Glomerular visceral epithelial cell (primary cell): ENCODE data around the gene PNMA6F.

ENCODE experiments used
- DNase-seq: peaks from one replicate; pipeline ENCODE4 v3.0.0-alpha.2; 2016; ENCODE audit errors: extremely low spot score

PNMA6F gene

DNA sequence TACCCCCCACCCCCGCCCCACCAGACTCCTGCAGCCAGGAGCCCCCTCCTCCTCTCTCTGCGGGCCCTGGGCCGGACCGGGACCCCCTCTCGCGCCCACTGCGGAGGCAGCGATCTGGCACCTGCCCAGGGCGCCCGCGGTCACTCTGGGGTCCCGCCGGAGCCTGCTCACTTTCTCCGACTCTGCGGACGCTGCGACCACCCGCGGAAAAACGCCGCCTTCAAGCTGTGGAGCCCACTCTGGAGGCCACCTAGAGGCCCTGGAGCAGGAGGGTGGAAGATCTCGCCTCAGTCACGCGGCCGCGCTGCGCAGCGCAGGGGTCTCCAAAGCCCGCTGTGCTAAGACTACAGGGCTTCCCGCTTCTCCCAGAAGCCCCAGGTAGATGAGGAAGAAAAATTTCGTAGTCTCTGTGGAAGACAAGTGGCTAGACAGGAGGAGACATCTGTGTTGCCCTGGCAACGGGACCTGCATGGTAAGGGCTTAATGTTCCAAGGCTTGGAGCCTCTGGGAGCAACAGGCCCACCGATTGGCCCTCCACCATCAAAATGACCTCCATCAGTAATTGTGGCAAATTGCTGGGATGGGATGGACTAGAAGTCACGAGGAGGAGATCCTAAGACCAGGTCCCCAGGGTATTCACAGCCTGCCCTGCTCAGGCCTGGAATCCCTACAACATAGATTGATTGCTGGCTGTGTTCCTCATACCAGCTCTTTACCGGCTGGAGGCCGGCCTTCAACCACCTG is at the start of gene PNMA6F:
Gene PNMA6F, minus strand, starts transcription at position 387 of the 744 bp plus-strand sequence. CDS start 1,093 bp downstream, outside the sequence.
- DNase-seq = no peak

GRCh38 chrX:153371256-153371655 is 49.7 kb upstream of the PNMA6F start:
- no peak for DNase-seq

GRCh38 chrX:153370293-153371055 is 48.9 kb upstream of the PNMA6F start:
- no peak for DNase-seq

DNA sequence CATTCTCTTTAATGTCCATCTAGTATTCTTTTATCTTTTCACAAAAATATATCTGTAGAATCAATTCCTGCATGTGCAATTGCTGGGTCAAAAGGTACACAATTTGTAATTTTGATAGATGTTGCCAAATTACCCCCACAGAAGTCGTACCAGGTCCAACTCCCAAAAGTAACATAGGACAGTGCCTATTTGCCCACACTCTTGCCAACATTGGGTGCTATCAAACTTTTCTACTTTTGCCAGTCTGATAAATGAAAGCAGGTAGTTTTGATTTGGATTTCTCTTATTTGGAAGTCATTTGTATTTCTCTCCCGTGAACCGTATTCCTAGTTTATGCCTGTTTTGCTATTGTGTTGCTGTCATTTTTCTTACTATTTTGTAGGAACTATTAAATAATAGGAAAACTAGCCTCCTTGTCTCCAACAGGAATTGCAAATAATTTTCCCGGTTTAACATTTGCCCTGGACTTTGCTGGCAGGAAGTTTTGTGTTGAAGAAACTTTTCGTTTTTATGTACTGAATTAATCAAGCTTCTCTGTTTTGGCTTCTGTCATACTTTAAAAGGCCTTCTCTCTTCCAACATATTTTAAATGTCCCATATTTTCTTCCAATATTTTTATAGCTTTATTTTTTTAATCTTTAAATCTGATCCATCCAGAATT is 45.4 kb upstream of the PNMA6F start:
- no peak for DNase-seq

GRCh38 chrX:153366119-153366518 is 44.6 kb upstream of the PNMA6F start:
- no peak for DNase-seq

GRCh38 chrX:153365670-153366069 is 44.1 kb upstream of the PNMA6F start:
- no peak for DNase-seq

- DNase-seq = no peak
Observed at GRCh38 chrX:153361781-153362397, 40.3 kb upstream of the PNMA6F start.

- DNase-seq = no peak
Observed at GRCh38 chrX:153357877-153358276, 36.3 kb upstream of the PNMA6F start.

DNA sequence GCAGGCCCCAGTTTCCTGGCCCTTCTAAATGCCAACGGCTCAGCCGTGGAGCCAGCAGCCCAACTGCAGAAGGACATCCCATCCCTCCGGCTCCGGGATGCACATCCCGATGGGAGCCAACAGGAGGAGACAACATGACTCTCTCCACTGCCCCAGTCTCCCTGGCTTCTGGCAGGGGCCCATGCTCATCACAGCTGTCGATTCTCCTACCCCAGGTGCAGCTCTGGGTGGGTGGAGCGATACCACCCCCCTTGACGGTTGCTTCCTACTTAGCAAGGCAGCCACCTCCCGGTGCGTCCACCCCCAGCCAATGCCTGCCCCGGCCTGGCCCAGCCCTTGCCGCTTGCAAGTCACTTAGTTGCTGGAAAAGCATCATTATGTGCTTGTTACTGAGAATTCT is 31.8 kb upstream of the PNMA6F start:
- no peak for DNase-seq

DNA sequence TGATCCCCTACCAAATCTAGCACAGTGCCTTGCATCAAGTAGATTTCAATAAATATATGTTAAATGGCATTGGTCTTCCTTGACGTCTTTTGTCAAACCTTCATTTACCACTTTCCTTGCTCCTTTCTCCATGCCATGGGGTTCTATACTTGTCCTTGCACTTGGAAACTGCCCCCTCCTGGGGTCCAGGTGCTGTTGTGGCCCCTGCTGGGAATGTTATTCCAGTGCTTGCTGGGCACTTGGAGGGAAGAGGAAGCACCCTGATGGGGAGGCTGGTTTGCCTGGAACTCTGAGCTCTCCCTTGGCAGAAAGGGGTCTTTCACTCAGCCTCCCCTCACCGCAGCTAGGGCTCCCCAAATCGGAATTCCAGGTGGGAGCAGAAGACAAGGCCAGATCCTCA is 31.3 kb upstream of the PNMA6F start:
- DNase-seq = no peak

DNA sequence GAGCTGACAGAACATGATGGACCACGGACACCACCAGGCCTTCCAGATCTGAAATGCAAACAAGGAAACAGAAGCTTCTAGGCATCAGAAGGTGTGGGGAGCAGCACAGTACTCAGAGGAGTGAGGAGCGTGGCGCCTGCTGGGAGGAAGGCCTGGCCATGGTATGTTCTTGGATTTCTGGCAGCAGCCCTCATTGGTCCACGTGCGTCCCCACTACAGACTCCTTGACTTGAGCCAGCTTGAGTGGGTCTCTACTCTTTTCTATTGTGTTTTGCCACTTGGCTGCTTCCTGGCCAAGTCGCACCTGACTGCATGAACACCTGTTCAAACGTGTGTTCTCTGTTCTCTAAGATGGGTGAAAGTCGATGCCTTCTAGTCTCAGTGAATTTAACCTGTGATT is 30.4 kb upstream of the PNMA6F start:
- DNase-seq = no peak

DNA sequence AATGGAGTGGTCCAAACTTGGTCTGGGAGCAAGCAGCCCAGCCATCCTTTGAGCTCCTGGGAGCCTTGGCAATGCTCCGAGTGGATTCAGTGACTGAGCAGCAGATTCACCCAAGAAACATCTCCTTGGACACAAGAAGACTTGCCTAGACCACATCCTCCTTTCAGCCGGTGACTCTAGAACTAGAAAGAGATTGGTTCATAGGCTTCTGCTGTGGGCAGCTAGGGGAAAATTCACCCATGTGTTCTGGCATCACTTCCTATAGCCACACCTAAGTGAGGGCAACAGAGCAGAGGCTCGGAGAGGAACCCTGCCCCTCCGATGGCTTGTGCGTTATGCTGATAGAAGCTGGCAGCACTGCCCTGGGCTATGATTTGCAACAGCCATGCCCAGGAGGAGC is 28.4 kb upstream of the PNMA6F start:
- no peak for DNase-seq

DNA sequence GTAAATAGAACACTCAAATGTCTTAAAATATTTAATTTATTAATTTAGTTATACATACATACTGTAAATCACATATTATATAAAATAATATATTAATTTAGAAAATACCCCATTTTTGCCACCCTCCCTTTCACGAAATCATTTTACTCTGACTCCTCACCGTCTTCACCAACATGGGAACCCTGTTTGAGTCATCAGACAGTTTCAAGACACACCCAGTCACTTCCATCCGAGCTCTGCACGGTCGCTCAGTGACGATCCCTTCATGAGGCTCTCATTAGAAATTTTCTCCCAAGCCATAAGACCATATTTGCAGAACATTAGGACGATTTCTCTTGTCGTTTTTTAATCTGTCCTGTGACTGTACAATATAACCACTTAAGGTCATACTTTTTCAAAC is 26.9 kb upstream of the PNMA6F start:
- DNase-seq = no peak

DNA sequence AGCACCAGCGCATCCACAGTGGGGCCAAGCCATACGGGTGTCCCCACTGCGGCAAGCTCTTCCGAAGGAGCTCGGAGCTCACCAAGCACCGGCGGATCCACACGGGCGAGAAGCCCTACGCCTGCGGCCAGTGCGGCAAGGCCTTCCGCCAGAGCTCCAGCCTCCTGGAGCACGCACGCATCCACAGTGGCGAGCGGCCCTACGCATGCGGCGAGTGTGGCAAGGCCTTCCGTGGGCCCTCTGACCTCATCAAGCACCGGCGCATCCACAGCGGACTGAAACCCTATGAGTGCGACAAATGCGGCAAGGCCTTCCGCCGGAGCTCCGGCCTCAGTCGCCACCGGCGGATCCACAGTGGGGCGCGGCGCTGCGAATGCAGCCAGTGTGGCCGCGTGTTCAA is 26.0 kb upstream of the PNMA6F start:
- no peak for DNase-seq

DNA sequence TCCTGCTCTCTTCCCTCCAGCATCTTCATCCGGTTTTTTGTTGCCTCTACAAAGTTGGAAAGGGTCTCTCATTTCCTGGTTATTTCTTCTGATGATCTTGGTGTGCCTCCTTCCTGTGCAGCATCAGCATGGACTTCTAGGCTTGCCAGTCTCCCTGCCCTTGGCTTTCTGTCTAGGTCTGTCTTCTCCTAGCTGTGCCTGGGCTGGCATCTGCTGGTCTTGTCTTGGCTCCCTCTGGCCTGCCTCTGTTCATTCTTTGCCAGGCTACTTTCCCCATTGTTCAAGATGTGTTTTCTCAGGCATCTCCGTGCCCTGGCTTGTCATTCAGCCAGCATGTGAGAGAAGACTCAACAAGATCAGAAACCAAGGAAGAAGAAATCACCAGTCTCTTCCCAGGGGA is 22.1 kb upstream of the PNMA6F start:
- no peak for DNase-seq

GRCh38 chrX:153342762-153343558 is 21.4 kb upstream of the PNMA6F start:
- no peak for DNase-seq

DNA sequence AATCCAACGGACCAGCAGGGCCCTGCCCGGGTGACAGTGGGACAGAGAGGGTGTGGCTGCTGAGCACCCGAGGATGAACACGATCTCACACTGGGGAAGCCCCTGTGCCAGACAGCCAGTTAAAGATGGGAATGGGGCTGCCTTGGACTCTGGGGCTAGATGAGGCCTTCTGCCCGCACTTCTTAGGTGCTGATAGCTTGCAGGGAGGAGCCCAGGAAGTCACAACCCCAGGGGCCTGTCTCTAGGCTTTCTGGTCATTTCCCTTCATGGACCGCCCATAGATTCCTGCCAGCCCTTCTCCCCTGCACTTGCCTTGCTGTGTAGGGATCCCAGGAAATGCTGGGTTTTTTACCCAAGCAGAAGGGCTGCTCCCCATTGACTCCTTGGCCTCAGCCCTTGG is 18.5 kb upstream of the PNMA6F start:
- no peak for DNase-seq

DNA sequence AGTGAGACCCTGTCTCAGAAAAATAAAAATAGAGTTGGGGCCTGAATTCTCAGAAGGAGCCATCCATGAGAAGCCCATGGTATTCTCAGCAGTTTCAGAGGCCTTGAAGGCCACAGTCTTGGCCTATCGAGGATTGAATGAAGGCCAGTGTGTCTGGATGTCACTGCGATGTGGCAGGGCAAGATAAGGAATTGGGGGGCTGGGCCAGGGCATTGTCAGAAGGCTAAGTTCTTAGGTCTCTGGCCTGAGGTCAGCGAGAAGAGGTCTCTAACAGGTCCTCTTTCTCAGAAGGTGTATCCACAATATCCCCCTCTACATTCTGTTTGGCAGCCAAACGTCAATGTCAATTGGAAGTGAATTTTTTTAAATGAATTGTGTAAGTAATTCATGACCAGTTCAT is 18.1 kb upstream of the PNMA6F start:
- no peak for DNase-seq

DNA sequence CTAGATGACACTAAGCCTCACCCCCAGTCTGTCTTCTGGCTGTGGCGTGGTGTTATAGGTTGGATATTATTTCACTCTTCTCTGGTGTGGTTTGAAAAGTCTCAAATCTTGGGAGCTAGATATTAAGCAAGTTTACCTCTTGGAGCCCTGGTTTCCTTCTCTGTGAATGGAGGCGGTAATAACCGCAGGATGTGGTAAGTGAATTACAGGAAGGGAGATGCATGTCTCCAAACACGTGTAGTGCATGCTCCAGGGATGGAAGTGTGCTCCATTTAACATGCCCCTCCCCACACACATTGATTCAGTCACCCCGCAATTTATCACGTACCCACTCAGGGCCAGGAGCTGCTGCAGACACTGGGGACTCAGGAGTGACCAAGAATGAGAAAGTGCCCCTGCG is 17.3 kb upstream of the PNMA6F start:
- no peak for DNase-seq

GRCh38 chrX:153336988-153337387 is 15.4 kb upstream of the PNMA6F start:
- DNase-seq = no peak

DNA sequence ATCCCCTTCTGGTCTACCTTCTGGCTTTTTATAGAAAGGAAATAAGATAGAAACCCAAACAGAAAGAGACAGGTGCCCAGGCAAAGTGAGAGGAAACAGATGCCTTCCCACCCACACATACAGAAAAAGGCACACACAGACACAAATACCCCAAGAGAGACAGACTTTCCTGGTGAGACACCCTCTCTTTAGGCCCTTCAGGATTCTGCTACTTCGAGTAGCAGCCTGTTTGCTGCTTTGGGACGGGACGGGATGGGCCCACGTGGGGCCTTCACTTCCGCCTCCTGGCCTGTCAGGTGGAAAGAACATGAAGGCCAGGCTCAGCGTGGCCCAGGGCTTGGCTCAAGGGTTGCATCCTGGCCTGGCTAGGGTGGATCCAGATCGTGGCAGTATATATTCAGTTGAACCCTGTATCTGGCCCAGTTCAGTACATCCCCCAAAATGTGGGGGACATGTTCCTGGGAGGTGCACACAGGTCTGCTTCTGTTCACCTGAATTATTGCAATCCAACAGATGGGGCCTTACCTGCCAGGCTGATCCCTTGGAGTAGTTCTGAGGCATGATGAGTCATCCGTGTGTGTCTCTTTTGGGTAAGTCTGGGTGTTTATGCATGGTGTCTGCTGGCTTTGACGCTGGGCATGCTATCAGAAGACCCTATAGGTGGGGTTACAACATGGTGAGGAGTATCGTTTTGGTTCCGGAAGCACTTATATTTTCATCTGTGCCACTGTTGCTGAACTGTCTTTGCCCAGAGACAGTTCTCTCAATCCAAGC is 14.7 kb upstream of the PNMA6F start:
- no peak for DNase-seq
